GM23338 (cell line): ENCODE measurements around the gene UTS2R. TPM values are rescaled to one million over a fixed set of nuclear protein-coding genes. Genes with fewer than 3 reads are reported as not detected.

ENCODE experiments used
- CREB1 ChIP-seq: fragments of 250-450 bp; sonication (Bioruptor Pico); IDR thresholded peaks from 2 replicates; pipeline ENCODE4 v1.5.0; 2020; ENCODE audit warnings: low read depth, mild to moderate bottlenecking, moderate library complexity
- NANOG ChIP-seq: IDR thresholded peaks from 2 replicates; pipeline ENCODE4 v1.6.1; 2016; ENCODE audit warnings: antibody characterized with exemption, borderline replicate concordance
- ZNF331 ChIP-seq: fragments of 250-450 bp; sonication (Bioruptor Pico); IDR thresholded peaks from 2 replicates; pipeline ENCODE4 v1.5.0; 2020; ENCODE audit warnings: low read depth, mild to moderate bottlenecking, moderate library complexity
- ZNF462 ChIP-seq: fragments of 250-450 bp; sonication (Bioruptor Pico); IDR thresholded peaks from 2 replicates; pipeline ENCODE4 v1.5.0; 2020; ENCODE audit warnings: mild to moderate bottlenecking, moderate library complexity
- polyA plus RNA-seq: library from polyadenylated mRNA; unstranded; fragments of >200 nt; fragmentation: Nextera tagmentation; extraction: Ambion mirVana; gene quantifications from 2 replicates; pipeline ENCODE4 v1.2.1, GENCODE V29; 2016
- total RNA-seq: library from RNA; depleted of rRNA; stranded (reverse); fragments of >200 nt; shearing (Covaris generic); gene quantifications from 2 replicates; pipeline ENCODE4 v1.2.3, GENCODE V29; 2014
- TF ChIP-seq, protein P1 (sequence below): IDR thresholded peaks from 2 replicates; pipeline ENCODE4 v1.6.1; 2016; ENCODE audit warnings: antibody characterized with exemption
- TF ChIP-seq, protein P2 (sequence below), 2 experiments: fragments of 200-600 bp in 1 of 2; sonication (generic) in 1 of 2; conservative IDR thresholded peaks; 2 replicates each; pipeline versions ENCODE4 v1.5.1 to v1.6.1; 2016 to 2017; ENCODE audit warnings: antibody characterized with exemption in 2 of 2, low read depth in 2 of 2, mild to moderate bottlenecking in 2 of 2, moderate library complexity in 1 of 2

Gene UTS2R
- total and polyA plus RNA-seq, 2 experiments from 2014 or later, result 0.49 TPM; not detected in 1

DNA sequence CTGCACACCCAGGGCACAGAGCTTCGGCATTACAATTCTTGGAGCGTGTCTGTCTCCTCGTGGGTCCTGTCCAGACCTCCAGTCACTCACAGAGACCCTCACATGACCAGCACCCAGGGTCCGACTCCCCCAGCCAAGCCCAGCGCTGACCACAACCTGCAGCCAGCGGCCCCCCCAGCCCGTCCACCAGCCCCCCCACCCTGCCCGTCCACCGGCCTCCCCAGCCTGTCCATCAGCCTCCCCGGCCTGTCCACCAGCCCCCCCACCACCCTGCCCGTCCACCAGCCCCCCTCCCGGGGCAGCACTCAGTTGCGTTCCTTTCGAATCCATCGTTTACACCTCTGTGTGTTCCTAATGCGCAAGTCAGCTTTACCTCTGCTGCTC lies 43.8 kb upstream of the UTS2R start (continued):
- no peak for TF ChIP-seq ZNF462 (CRISPR knock-in tag)
- TF ChIP-seq, protein P1, sequence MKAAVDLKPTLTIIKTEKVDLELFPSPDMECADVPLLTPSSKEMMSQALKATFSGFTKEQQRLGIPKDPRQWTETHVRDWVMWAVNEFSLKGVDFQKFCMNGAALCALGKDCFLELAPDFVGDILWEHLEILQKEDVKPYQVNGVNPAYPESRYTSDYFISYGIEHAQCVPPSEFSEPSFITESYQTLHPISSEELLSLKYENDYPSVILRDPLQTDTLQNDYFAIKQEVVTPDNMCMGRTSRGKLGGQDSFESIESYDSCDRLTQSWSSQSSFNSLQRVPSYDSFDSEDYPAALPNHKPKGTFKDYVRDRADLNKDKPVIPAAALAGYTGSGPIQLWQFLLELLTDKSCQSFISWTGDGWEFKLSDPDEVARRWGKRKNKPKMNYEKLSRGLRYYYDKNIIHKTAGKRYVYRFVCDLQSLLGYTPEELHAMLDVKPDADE, result no peak
- TF ChIP-seq, protein P2, sequence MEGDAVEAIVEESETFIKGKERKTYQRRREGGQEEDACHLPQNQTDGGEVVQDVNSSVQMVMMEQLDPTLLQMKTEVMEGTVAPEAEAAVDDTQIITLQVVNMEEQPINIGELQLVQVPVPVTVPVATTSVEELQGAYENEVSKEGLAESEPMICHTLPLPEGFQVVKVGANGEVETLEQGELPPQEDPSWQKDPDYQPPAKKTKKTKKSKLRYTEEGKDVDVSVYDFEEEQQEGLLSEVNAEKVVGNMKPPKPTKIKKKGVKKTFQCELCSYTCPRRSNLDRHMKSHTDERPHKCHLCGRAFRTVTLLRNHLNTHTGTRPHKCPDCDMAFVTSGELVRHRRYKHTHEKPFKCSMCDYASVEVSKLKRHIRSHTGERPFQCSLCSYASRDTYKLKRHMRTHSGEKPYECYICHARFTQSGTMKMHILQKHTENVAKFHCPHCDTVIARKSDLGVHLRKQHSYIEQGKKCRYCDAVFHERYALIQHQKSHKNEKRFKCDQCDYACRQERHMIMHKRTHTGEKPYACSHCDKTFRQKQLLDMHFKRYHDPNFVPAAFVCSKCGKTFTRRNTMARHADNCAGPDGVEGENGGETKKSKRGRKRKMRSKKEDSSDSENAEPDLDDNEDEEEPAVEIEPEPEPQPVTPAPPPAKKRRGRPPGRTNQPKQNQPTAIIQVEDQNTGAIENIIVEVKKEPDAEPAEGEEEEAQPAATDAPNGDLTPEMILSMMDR (conservative IDR thresholded peaks at IDR 0.05; ENCODE audit: low read depth in 2 of 2), result no peak
- TF ChIP-seq ZNF331, result no peak
- TF ChIP-seq CREB1 (CRISPR knock-in tag), result no peak
- no peak for TF ChIP-seq NANOG
